ENCODE data around the gene TRIM63. TPM values are rescaled to one million over a fixed set of nuclear protein-coding genes. Genes with fewer than 3 reads are reported as not detected.

Gene TRIM63
- total and polyA plus RNA-seq, 2 experiments from 2014 or later = 29.4 to 32.8 TPM

GRCh38 chr1:26077524-26077923 is 10.1 kb upstream of the TRIM63 start:
- H3K4me1 ChIP-seq (ENCODE audit: low read depth) = peaks cover 32% of the 10 kb centered on the region
- H3K36me3 ChIP-seq = no peaks in the 10 kb centered on the region
- no peak overlapping the region for H3K27ac ChIP-seq
- H3K9me3 ChIP-seq (ENCODE audit: low read depth) = no peaks in the 10 kb centered on the region
- no peak overlapping the region for H3K4me3 ChIP-seq
- no peaks in the 10 kb centered on the region for H3K27me3 ChIP-seq
- no peak for DNase-seq (ENCODE audit: low read depth in 1 of 2, low spot score in 1 of 2)
- TF ChIP-seq CTCF (IDR thresholded peaks at IDR 0.05; ENCODE audit: low read depth, low read length) = no peak

GRCh38 chr1:26075421-26076144 is 8.2 kb upstream of the TRIM63 start:
- peaks cover 25% of the 10 kb centered on the region for H3K4me1 ChIP-seq (ENCODE audit: low read depth)
- H3K9me3 ChIP-seq (ENCODE audit: low read depth) = no peaks in the 10 kb centered on the region
- H3K4me3 ChIP-seq = no peak overlapping the region
- H3K27me3 ChIP-seq = no peaks in the 10 kb centered on the region
- no peak overlapping the region for H3K27ac ChIP-seq
- no peaks in the 10 kb centered on the region for H3K36me3 ChIP-seq
- DNase-seq (ENCODE audit: low read depth in 1 of 2, low spot score in 1 of 2) = no peak
- no peak for TF ChIP-seq CTCF (IDR thresholded peaks at IDR 0.05; ENCODE audit: low read depth, low read length)

GRCh38 chr1:26072305-26072704 is 4.9 kb upstream of the TRIM63 start:
- Histone ChIP-seq H3K27me3 (no peaks in the 10 kb centered on the region), H3K4me3 (no peak overlapping the region), H3K9me3 (ENCODE audit: low read depth) (no peaks in the 10 kb centered on the region), H3K36me3 (no peaks in the 10 kb centered on the region), H3K27ac (no peak overlapping the region), H3K4me1 (ENCODE audit: low read depth) (peaks cover 22% of the 10 kb centered on the region)
- DNase-seq (ENCODE audit: low read depth in 1 of 2, low spot score in 1 of 2) = no peak
- TF ChIP-seq CTCF (IDR thresholded peaks at IDR 0.05; ENCODE audit: low read depth, low read length) = no peak

GRCh38 chr1:26070963-26071342 is 3.5 kb upstream of the TRIM63 start:
- no peak for TF ChIP-seq CTCF (IDR thresholded peaks at IDR 0.05; ENCODE audit: low read depth, low read length)
- peaks cover 33% of the 10 kb centered on the region for H3K4me1 ChIP-seq (ENCODE audit: low read depth)
- H3K36me3 ChIP-seq = no peaks in the 10 kb centered on the region
- no peak for DNase-seq (ENCODE audit: low read depth in 1 of 2, low spot score in 1 of 2)
- H3K4me3 ChIP-seq = no peak overlapping the region
- H3K9me3 ChIP-seq (ENCODE audit: low read depth) = no peaks in the 10 kb centered on the region
- H3K27me3 ChIP-seq = no peaks in the 10 kb centered on the region
- H3K27ac ChIP-seq = no peak overlapping the region

- Histone ChIP-seq H3K36me3 (no peaks in the 10 kb centered on the region), H3K9me3 (ENCODE audit: low read depth) (no peaks in the 10 kb centered on the region), H3K27ac (no peak overlapping the region), H3K27me3 (no peaks in the 10 kb centered on the region), H3K4me3 (no peak overlapping the region), H3K4me1 (ENCODE audit: low read depth) (peaks cover 38% of the 10 kb centered on the region)
- no peak for DNase-seq (ENCODE audit: low read depth in 1 of 2, low spot score in 1 of 2)
- no peak for TF ChIP-seq CTCF (IDR thresholded peaks at IDR 0.05; ENCODE audit: low read depth, low read length)
Observed at GRCh38 chr1:26070296-26070962, 3.0 kb upstream of the TRIM63 start.
